ENCODE measurements around the gene NAXD.

NAXD gene

DNA sequence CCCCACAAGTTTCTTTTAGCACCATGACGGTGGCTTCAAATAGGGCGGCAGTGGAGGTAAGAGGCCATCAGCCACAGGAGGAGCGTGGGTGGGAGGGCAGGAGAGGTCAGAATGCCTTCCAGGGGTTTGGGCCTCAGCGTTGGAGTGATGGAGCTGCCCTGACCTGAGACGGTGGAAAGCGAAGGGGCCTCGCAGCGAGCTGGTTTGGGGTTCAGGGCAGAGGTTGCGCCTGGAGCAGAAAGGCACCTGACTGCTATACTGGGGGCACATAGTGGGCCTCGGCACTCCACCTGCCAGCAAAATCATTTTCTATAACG, 382 bp upstream of the NAXD start:
- Histone ChIP-seq H3K36me3 (replicated peaks) (peaks cover 2% of the 10 kb centered on the region), H3K27ac (peak overlapping the region; percentile 87), H3K4me3 (ENCODE audit: low read depth, low read length) (peak overlapping the region; percentile 86), H3K27me3 (replicated peaks) (no peaks in the 10 kb centered on the region)
- in situ Hi-C loops (cut with HindIII; ENCODE audit: low pct_ligation_motif_present, low sequenced_read_pairs), result no loop called here
- TF ChIP-seq, protein P1, sequence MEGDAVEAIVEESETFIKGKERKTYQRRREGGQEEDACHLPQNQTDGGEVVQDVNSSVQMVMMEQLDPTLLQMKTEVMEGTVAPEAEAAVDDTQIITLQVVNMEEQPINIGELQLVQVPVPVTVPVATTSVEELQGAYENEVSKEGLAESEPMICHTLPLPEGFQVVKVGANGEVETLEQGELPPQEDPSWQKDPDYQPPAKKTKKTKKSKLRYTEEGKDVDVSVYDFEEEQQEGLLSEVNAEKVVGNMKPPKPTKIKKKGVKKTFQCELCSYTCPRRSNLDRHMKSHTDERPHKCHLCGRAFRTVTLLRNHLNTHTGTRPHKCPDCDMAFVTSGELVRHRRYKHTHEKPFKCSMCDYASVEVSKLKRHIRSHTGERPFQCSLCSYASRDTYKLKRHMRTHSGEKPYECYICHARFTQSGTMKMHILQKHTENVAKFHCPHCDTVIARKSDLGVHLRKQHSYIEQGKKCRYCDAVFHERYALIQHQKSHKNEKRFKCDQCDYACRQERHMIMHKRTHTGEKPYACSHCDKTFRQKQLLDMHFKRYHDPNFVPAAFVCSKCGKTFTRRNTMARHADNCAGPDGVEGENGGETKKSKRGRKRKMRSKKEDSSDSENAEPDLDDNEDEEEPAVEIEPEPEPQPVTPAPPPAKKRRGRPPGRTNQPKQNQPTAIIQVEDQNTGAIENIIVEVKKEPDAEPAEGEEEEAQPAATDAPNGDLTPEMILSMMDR (IDR thresholded peaks at IDR 0.05; ENCODE audit: low read depth, low read length, missing control alignments), result no peak
- no peak for DNase-seq

DNA sequence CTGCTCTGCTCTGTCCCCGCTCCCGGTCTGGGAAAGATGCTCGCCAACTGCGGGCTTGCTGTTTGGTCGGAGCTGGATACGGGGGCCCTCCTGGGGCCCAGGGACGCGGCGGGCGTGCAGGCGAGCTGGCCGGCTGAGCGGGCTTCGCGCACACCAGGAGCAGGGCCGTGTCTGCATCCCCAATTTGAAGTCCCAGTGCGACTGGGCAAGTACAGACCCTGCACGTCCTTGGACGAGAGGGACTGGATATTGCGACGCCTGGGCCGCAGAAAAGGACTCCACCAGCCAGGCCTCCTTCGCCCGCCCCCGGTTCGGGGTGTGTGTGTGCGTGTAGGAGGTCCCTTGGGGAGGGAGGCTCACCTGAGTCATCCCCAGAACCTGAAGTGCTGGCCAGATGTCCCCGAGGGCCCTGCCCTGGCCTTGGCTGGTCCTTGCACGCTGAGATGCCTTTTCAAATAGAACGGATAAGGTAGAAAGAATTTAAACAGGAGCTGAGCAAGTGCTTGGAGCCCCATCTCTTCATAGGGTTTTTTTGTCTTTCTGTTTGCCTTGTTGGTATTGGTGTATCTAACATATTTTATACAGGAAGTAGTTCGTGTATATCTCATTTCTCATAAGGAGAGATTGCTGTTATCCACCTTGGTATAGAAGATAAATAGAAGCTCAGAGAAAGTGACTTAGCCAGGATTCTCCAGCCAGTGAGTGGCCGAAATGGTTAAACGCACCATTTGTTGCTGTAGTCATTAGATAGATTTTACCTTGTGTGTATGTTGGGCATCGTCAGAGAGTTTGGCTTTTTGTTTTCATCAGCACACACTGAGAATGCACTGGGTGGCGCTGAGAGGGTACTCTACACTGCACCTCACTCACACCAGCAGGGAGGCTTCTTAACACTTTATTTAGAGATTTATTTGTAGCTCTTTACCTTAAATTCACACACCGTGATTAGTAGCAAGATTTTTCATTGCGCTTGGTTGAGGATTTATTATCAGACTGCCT, 1.1 kb downstream of the NAXD start:
- Histone ChIP-seq H3K27ac (peak overlapping the region; percentile 87), H3K4me3 (ENCODE audit: low read depth, low read length) (peak overlapping the region; percentile 86), H3K36me3 (replicated peaks) (peaks cover 2% of the 10 kb centered on the region), H3K27me3 (replicated peaks) (no peaks in the 10 kb centered on the region)
- peak; percentile 45 for DNase-seq
- in situ Hi-C loops (cut with HindIII; ENCODE audit: low pct_ligation_motif_present, low sequenced_read_pairs), result no loop called here
- TF ChIP-seq, protein P1 (IDR thresholded peaks at IDR 0.05; ENCODE audit: low read depth, low read length, missing control alignments), result peak; percentile 48

DNA sequence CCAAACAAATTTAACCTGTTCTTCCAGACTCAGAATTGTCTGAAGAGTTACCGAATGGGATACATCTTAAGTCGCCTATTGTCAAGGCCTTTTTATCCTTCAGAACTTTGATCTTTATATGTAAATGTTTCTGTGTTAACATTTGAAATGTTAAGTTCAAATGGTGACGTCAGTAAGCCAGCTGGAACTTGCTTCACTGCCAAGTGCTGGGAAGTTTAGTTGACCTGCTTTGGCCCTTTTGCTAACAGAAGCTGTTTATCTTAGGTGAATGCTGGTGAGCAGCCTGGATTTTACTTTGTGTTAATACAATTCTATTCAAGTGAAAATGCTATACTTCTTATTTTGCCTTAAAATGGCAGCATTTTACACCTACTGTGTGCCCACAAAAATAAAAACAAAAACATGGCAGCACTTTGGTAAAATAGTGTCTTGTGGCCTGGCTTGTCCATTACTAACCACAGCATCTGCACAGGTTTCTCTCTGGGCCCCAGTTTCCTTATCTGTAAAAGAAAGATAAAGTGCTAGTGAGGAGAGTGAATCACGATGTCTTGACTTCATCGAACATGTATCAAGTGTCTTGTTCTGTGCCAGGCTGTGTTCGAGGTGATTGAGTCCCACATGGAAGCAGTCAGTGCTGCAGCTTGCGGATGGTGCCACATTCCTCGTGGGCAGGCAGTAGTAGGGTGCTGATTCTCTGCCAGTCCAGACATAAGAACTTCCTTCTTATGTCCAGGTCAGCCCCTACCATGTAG, 2.2 kb downstream of the NAXD start:
- H3K27me3 ChIP-seq (replicated peaks), result no peaks in the 10 kb centered on the region
- H3K27ac ChIP-seq, result peak overlapping the region; percentile 87
- peak; percentile 78 for DNase-seq
- H3K4me3 ChIP-seq (ENCODE audit: low read depth, low read length), result no peak overlapping the region
- H3K36me3 ChIP-seq (replicated peaks), result peaks cover 6% of the 10 kb centered on the region
- in situ Hi-C loops (cut with HindIII; ENCODE audit: low pct_ligation_motif_present, low sequenced_read_pairs), result no loop called here
- TF ChIP-seq, protein P1 (IDR thresholded peaks at IDR 0.05; ENCODE audit: low read depth, low read length, missing control alignments), result no peak

GRCh38 chr13:110618167-110618566, 2.8 kb downstream of the NAXD start:
- in situ Hi-C loops (cut with HindIII; ENCODE audit: low pct_ligation_motif_present, low sequenced_read_pairs), result no loop called here
- no peak for DNase-seq
- peaks cover 13% of the 10 kb centered on the region for H3K36me3 ChIP-seq (replicated peaks)
- H3K4me3 ChIP-seq (ENCODE audit: low read depth, low read length), result no peak overlapping the region
- TF ChIP-seq, protein P1 (IDR thresholded peaks at IDR 0.05; ENCODE audit: low read depth, low read length, missing control alignments), result no peak
- H3K27me3 ChIP-seq (replicated peaks), result no peaks in the 10 kb centered on the region
- H3K27ac ChIP-seq, result peak overlapping the region; percentile 87

- no peak overlapping the region for H3K4me3 ChIP-seq (ENCODE audit: low read depth, low read length)
- TF ChIP-seq, protein P1 (IDR thresholded peaks at IDR 0.05; ENCODE audit: low read depth, low read length, missing control alignments), result no peak
- DNase-seq, result no peak
- in situ Hi-C loops (cut with HindIII; ENCODE audit: low pct_ligation_motif_present, low sequenced_read_pairs), result no loop called here
- H3K27me3 ChIP-seq (replicated peaks), result no peaks in the 10 kb centered on the region
- H3K27ac ChIP-seq, result no peak overlapping the region
- H3K36me3 ChIP-seq (replicated peaks), result peaks cover 17% of the 10 kb centered on the region
Observed at GRCh38 chr13:110618780-110619179, 3.4 kb downstream of the NAXD start.
